Naive thymus-derived CD4-positive, alpha-beta T cell (primary cell): ENCODE measurements around the gene PCDHA7. TPM values are rescaled to one million over a fixed set of nuclear protein-coding genes. Genes with fewer than 3 reads are reported as not detected.
"Not testable (repeated sequence)": the region's sequence is repeated elsewhere in the genome, so short reads cannot be mapped to it uniquely, and the experiment has no call there.

ENCODE experiments used
- ATAC-seq: fragments of 150-1000 bp; cut with Tn5 transposase; 2 replicates; pipeline ENCODE4 v1.10.0; 2021; ENCODE audit warnings: mild to moderate bottlenecking, moderate library complexity
- CTCF ChIA-PET: fragments of 350-600 bp; sonication (Branson Sonifier 250); formaldehyde crosslinking; loops from one replicate; lab custom pipeline; 2021; ENCODE audit warnings: antibody characterized with exemption; lab: Charles Lee
- POLR2A ChIA-PET: fragments of 350-600 bp; sonication (Branson Sonifier 250); formaldehyde crosslinking; loops from one replicate; lab custom pipeline; 2021; ENCODE audit warnings: antibody characterized with exemption, inconsistent platforms; lab: Charles Lee
- DNase-seq, 9 donors: peaks; one replicate each; pipeline versions ENCODE4 v3.0.0 to v3.0.0-alpha.2; 2020 to 2022; ENCODE audit warnings: mixed read lengths in 1 of 9
- H3K27ac ChIP-seq: one replicate; pipeline ENCODE4 v1.7.0; 2013; ENCODE audit warnings: mild to moderate bottlenecking, low read depth, low read length, moderate library complexity
- H3K27me3 ChIP-seq, 2 donors: one replicate each; pipeline ENCODE4 v1.7.0; 2013; ENCODE audit warnings: low read length in 2 of 2, mild to moderate bottlenecking in 2 of 2, moderate library complexity in 2 of 2; ENCODE audit not compliant: control insufficient read depth in 2 of 2, insufficient read depth in 2 of 2
- H3K36me3 ChIP-seq, 3 experiments: 1 replicate in 2 of 3; 2 replicates in 1 of 3; pipeline ENCODE4 v1.7.0; 2013; ENCODE audit warnings: low read length in 3 of 3, mild to moderate bottlenecking in 3 of 3, moderate library complexity in 1 of 3; ENCODE audit not compliant: insufficient read depth in 3 of 3, control insufficient read depth in 2 of 3
- H3K4me1 ChIP-seq, 2 donors: one replicate each; pipeline ENCODE4 v1.7.0; 2013; ENCODE audit warnings: low read length in 2 of 2, mild to moderate bottlenecking in 2 of 2, moderate library complexity in 1 of 2; ENCODE audit not compliant: control insufficient read depth in 2 of 2, insufficient read depth in 2 of 2
- H3K4me3 ChIP-seq: 2 replicates; pipeline ENCODE4 v1.7.0; 2013; ENCODE audit warnings: mild to moderate bottlenecking, low read length
- H3K9me3 ChIP-seq, 3 experiments: 1 replicate in 2 of 3; 2 replicates in 1 of 3; pipeline ENCODE4 v1.7.0; 2013; ENCODE audit warnings: low read length in 3 of 3; ENCODE audit not compliant: control insufficient read depth in 2 of 3
- H3K27ac Mint-ChIP-seq, 9 donors: one replicate each; pipeline ENCODE4 v1.8.0; 2020 to 2022; ENCODE audit warnings: mixed read lengths in 9 of 9, mild to moderate bottlenecking in 8 of 9, moderate library complexity in 5 of 9, inconsistent platforms in 2 of 9
- H3K27me3 Mint-ChIP-seq, 5 donors: one replicate each; pipeline ENCODE4 v1.8.0; 2021 to 2022; ENCODE audit warnings: mixed read lengths in 5 of 5, mild to moderate bottlenecking in 1 of 5
- H3K36me3 Mint-ChIP-seq, 5 donors: one replicate each; pipeline ENCODE4 v1.8.0; 2020 to 2022; ENCODE audit warnings: mixed read lengths in 5 of 5, mild to moderate bottlenecking in 3 of 5, inconsistent platforms in 1 of 5
- H3K4me1 Mint-ChIP-seq, 7 donors: one replicate each; pipeline ENCODE4 v1.8.0; 2020 to 2022; ENCODE audit warnings: mixed read lengths in 7 of 7, mild to moderate bottlenecking in 3 of 7, inconsistent platforms in 1 of 7
- H3K4me3 Mint-ChIP-seq, 10 donors: one replicate each; pipeline ENCODE4 v1.8.0; 2020 to 2022; ENCODE audit warnings: mild to moderate bottlenecking in 10 of 10, mixed read lengths in 10 of 10, moderate library complexity in 6 of 10, inconsistent platforms in 2 of 10
- H3K9me3 Mint-ChIP-seq, 11 donors: one replicate each; pipeline ENCODE4 v1.8.0; 2020 to 2022; ENCODE audit warnings: mixed read lengths in 11 of 11, mild to moderate bottlenecking in 4 of 11, inconsistent platforms in 1 of 11, moderate library complexity in 1 of 11
- intact Hi-C, 2 donors: fragments of 100-400 bp; cut with micrococcal nuclease; formaldehyde crosslinking; loops; one replicate each; pipeline ENCODE4 v1.15.1; 2023
- polyA plus RNA-seq, 2 donors: library from polyadenylated mRNA; unstranded; fragments of 300-500 nt; fragmentation: Illumina TruSeq; gene quantifications; one replicate each; pipeline ENCODE4 v1.2.3, GENCODE V29; 2021
- total RNA-seq, 6 experiments: library from RNA in 5 of 6; stranded (reverse) in 5 of 6; gene quantifications; 1 replicate in 5 of 6; 2 replicates in 1 of 6; pipeline ENCODE4 v1.2.3 and lab custom pipeline; 2021 to 2026

PCDHA7 gene
- total and polyA plus RNA-seq, 7 experiments from 2014 or later: not detected

- ATAC-seq: no peak
- intact Hi-C loops: loop anchor here in 1 of 2 donors (5.0 kb wide), 1 partner anchor 49 kb away; no protein-coding TSS in a partner anchor
- DNase-seq: no peak
- Histone ChIP-seq H3K27me3 (peaks cover 0 to 5% of the 10 kb centered on the region in 2 donors), H3K4me3 (no peak overlapping the region), H3K27ac (no peak overlapping the region), H3K4me1 (no peaks in the 10 kb centered on the region), H3K36me3 (no peaks in the 10 kb centered on the region), H3K9me3 (peaks cover 0 to 49% (median 4%) of the 10 kb centered on the region in 3 experiments)
- ChIA-PET CTCF (interaction anchor here (0.6 kb wide), 1 partner anchor 27 kb away, joined by 3 read pairs; no protein-coding TSS in a partner anchor), POLR2A (no interaction called here)
- Mint-ChIP-seq H3K9me3 (peaks cover 9 to 90% (median 45%) of the 10 kb centered on the region in 11 donors), H3K36me3 (peaks cover 0 to 29% (median 7%) of the 10 kb centered on the region in 5 donors), H3K27me3 (peaks cover 0 to 59% (median 48%) of the 10 kb centered on the region in 5 donors), H3K4me3 (no peak overlapping the region), H3K27ac (no peak overlapping the region), H3K4me1 (no peaks in the 10 kb centered on the region)
Measured at GRCh38 chr5:140802781-140803271, 31.2 kb upstream of the PCDHA7 start.

- ChIA-PET POLR2A (no interaction called here), CTCF (no interaction called here)
- ATAC-seq (no peak), DNase-seq (no peak)
- Mint-ChIP-seq H3K4me3 (peak within 1 kb of the TSS in 1 of 10 donors; percentile 8), H3K27me3 (peaks cover 0 to 58% (median 44%) of the 10 kb centered on the region in 5 donors), H3K4me1 (no peaks in the 10 kb centered on the region), H3K27ac (no peak within 1 kb of the TSS), H3K9me3 (peaks cover 9 to 92% (median 45%) of the 10 kb centered on the region in 11 donors), H3K36me3 (peaks cover 0 to 26% (median 11%) of the 10 kb centered on the region in 5 donors)
- Histone ChIP-seq H3K27me3 (peaks cover 0 to 5% of the 10 kb centered on the region in 2 donors), H3K36me3 (no peaks in the 10 kb centered on the region), H3K4me3 (no peak within 1 kb of the TSS), H3K4me1 (no peaks in the 10 kb centered on the region), H3K27ac (no peak within 1 kb of the TSS), H3K9me3 (peaks cover 0 to 53% (median 4%) of the 10 kb centered on the region in 3 experiments)
- intact Hi-C loops: no loop called here
Measured at GRCh38 chr5:140806834-140807775, 27.0 kb upstream of the PCDHA7 start, which contains the start of gene PCDHA4. TSS of gene PCDHA4 (plus strand) at chr5:140807068.

- H3K4me1 Mint-ChIP-seq, H3K27me3 ChIP-seq, intact Hi-C loops, H3K27ac ChIP-seq, ATAC-seq, CTCF ChIA-PET, H3K36me3 ChIP-seq, POLR2A ChIA-PET, DNase-seq, H3K4me3 ChIP-seq, H3K27ac Mint-ChIP-seq, H3K4me1 ChIP-seq, H3K4me3 Mint-ChIP-seq: not testable (repeated sequence)
- Mint-ChIP-seq H3K9me3 (peaks cover 9 to 92% (median 49%) of the 10 kb centered on the region in 11 donors), H3K27me3 (peaks cover 0 to 64% (median 41%) of the 10 kb centered on the region in 5 donors), H3K36me3 (peaks cover 0 to 31% (median 13%) of the 10 kb centered on the region in 5 donors)
- peaks cover 0 to 41% (median 4%) of the 10 kb centered on the region in 3 experiments for H3K9me3 ChIP-seq
Measured at GRCh38 chr5:140808241-140808888, 25.7 kb upstream of the PCDHA7 start.

- Mint-ChIP-seq H3K36me3 (peaks cover 0 to 26% (median 9%) of the 10 kb centered on the region in 5 donors), H3K27me3 (peaks cover 0 to 59% (median 36%) of the 10 kb centered on the region in 5 donors), H3K9me3 (peaks cover 8 to 91% (median 44%) of the 10 kb centered on the region in 11 donors), H3K4me3 (no peak overlapping the region), H3K27ac (no peak overlapping the region), H3K4me1 (no peaks in the 10 kb centered on the region)
- CTCF ChIA-PET: no interaction called here
- peaks cover 0 to 41% (median 1%) of the 10 kb centered on the region in 3 experiments for H3K9me3 ChIP-seq
- ATAC-seq (no peak), DNase-seq (no peak)
- H3K4me1 ChIP-seq: no peaks in the 10 kb centered on the region
- H3K36me3 ChIP-seq: no peaks in the 10 kb centered on the region
- H3K4me3 ChIP-seq: no peak overlapping the region
- H3K27me3 ChIP-seq: peaks cover 0 to 5% of the 10 kb centered on the region in 2 donors
- POLR2A ChIA-PET: no interaction called here
- intact Hi-C loops: no loop called here
- H3K27ac ChIP-seq: no peak overlapping the region
Measured at GRCh38 chr5:140808889-140809291, 25.2 kb upstream of the PCDHA7 start.

GRCh38 chr5:140821375-140822280 lies 12.4 kb upstream of the PCDHA7 start, which contains the start of gene PCDHA5:
TSS of gene PCDHA5 (plus strand) at chr5:140821613.
- intact Hi-C loops: no loop called here
- CTCF ChIA-PET: no interaction called here
- H3K27me3 ChIP-seq: peaks cover 0 to 4% of the 10 kb centered on the region in 2 donors
- no peak for ATAC-seq
- peaks cover 0 to 8% (median 0%) of the 10 kb centered on the region in 5 donors for H3K36me3 Mint-ChIP-seq
- no peak within 1 kb of the TSS for H3K4me3 Mint-ChIP-seq
- H3K4me3 ChIP-seq: no peak within 1 kb of the TSS
- peaks cover 0 to 18% (median 0%) of the 10 kb centered on the region in 3 experiments for H3K9me3 ChIP-seq
- H3K36me3 ChIP-seq: no peaks in the 10 kb centered on the region
- H3K27ac ChIP-seq: no peak within 1 kb of the TSS
- peaks cover 3 to 77% (median 19%) of the 10 kb centered on the region in 11 donors for H3K9me3 Mint-ChIP-seq
- peaks cover 0 to 47% (median 31%) of the 10 kb centered on the region in 5 donors for H3K27me3 Mint-ChIP-seq
- H3K4me1 ChIP-seq: no peaks in the 10 kb centered on the region
- H3K27ac Mint-ChIP-seq: no peak within 1 kb of the TSS
- peak in 1 of 9 donors; percentile 20 for DNase-seq
- no peaks in the 10 kb centered on the region for H3K4me1 Mint-ChIP-seq
- POLR2A ChIA-PET: no interaction called here
